T-helper 2 cell treated with Interferon-gamma antibody and Interleukin-4, amounts not matched to agents 100 ng/mL and 5 ng/mL, for 36 hours (primary cell): ENCODE results near the gene ZNF620. TPM values are rescaled to one million over a fixed set of nuclear protein-coding genes. Genes with fewer than 3 reads are reported as not detected.
"Not testable (repeated sequence)": the region's sequence is repeated elsewhere in the genome, so short reads cannot be mapped to it uniquely, and the experiment has no call there.

Source experiments
- intact Hi-C: fragments of 100-400 bp; cut with micrococcal nuclease; formaldehyde crosslinking; loops from one replicate; pipeline ENCODE4 v1.15.1; 2023
- total RNA-seq: library from RNA; stranded (reverse); gene quantifications from 2 replicates; pipeline ENCODE4 v1.2.3, GENCODE V29; 2022

ZNF620 gene
- 6.5 and 6.9 TPM in 2 replicates for total RNA-seq

- intact Hi-C loops: loop anchor here (1.0 to 10.0 kb wide), 4 partner anchors 18 to 1459 kb away; partner anchors contain the start of genes ULK4, ZNF619 and ZNF621
Measured at GRCh38 chr3:40505599-40506462, at the start of gene ZNF620. Gene ZNF620, plus strand, starts transcription at chr3:40506039. Its CDS starts 314 bp downstream, at chr3:40506353.

- intact Hi-C loops: loop anchor here (5.0 to 10.0 kb wide), 2 partner anchors 1052 to 1556 kb away; partner anchors contain the start of gene RPSA
Measured at GRCh38 chr3:40456279-40456939, 49.4 kb upstream of the ZNF620 start.

GRCh38 chr3:40456940-40457823 lies 48.7 kb upstream of the ZNF620 start, which contains the start of gene RPL14:
Gene RPL14, plus strand, starts transcription at chr3:40457339. Its CDS starts 133 bp downstream, at chr3:40457472.
- intact Hi-C loops: loop anchor here (1.0 to 10.0 kb wide), 5 partner anchors 20 to 1555 kb away; partner anchors contain the start of genes EIF1B, RPSA, ZNF619 and ZNF621

- intact Hi-C loops: loop anchor here (5.0 to 10.0 kb wide), 2 partner anchors 1054 to 1554 kb away; partner anchors contain the start of gene RPSA
Measured at GRCh38 chr3:40458473-40458872, 47.4 kb upstream of the ZNF620 start.

- intact Hi-C loops: not testable (repeated sequence)
Measured at GRCh38 chr3:40460481-40460880, 45.4 kb upstream of the ZNF620 start.

GRCh38 chr3:40461161-40461560 lies 44.7 kb upstream of the ZNF620 start:
- intact Hi-C loops: no loop called here

GRCh38 chr3:40462838-40463237 lies 43.0 kb upstream of the ZNF620 start:
- intact Hi-C loops: not testable (repeated sequence)

- intact Hi-C loops: no loop called here
Measured at GRCh38 chr3:40463579-40463978, 42.3 kb upstream of the ZNF620 start.

GRCh38 chr3:40464339-40465110 lies 41.3 kb upstream of the ZNF620 start:
- intact Hi-C loops: no loop called here

- intact Hi-C loops: no loop called here
Measured at GRCh38 chr3:40465111-40465407, 40.8 kb upstream of the ZNF620 start.

- intact Hi-C loops: no loop called here
Measured at GRCh38 chr3:40465456-40465855, 40.4 kb upstream of the ZNF620 start.

GRCh38 chr3:40468018-40468417 lies 37.8 kb upstream of the ZNF620 start:
- intact Hi-C loops: no loop called here

- intact Hi-C loops: no loop called here
Measured at GRCh38 chr3:40470701-40471100, 35.1 kb upstream of the ZNF620 start.

GRCh38 chr3:40476478-40477470 lies 29.1 kb upstream of the ZNF620 start, which contains the start of gene ZNF619:
Gene ZNF619, plus strand, starts transcription at chr3:40477122. Its CDS starts 858 bp downstream, at chr3:40477980.
- intact Hi-C loops: loop anchor here (1.0 kb wide), 5 partner anchors 19 to 167 kb away; partner anchors contain the start of genes EIF1B, RPL14, ZNF620 and ZNF621

- intact Hi-C loops: loop anchor here (1.0 kb wide), 5 partner anchors 20 to 168 kb away; partner anchors contain the start of genes EIF1B, RPL14, ZNF620 and ZNF621
Measured at GRCh38 chr3:40477666-40478065, 28.2 kb upstream of the ZNF620 start.

GRCh38 chr3:40487172-40487571 lies 18.7 kb upstream of the ZNF620 start:
- intact Hi-C loops: no loop called here

- intact Hi-C loops: no loop called here
Measured at GRCh38 chr3:40490916-40491315, 14.9 kb upstream of the ZNF620 start.

- intact Hi-C loops: no loop called here
Measured at GRCh38 chr3:40494698-40495097, 11.1 kb upstream of the ZNF620 start.

- intact Hi-C loops: no loop called here
Measured at GRCh38 chr3:40497288-40497687, 8.6 kb upstream of the ZNF620 start.
